Limb (tissue), 2 donors: ENCODE data around the gene FBXL17.
"Not testable (repeated sequence)": the region's sequence is repeated elsewhere in the genome, so short reads cannot be mapped to it uniquely, and the experiment has no call there.

Experiments used
- DNase-seq, 2 donors: peaks; one replicate each; pipeline ENCODE4 v3.0.0-alpha.2; 2016; ENCODE audit errors: extremely low spot score in 2 of 2

FBXL17 gene

DNA sequence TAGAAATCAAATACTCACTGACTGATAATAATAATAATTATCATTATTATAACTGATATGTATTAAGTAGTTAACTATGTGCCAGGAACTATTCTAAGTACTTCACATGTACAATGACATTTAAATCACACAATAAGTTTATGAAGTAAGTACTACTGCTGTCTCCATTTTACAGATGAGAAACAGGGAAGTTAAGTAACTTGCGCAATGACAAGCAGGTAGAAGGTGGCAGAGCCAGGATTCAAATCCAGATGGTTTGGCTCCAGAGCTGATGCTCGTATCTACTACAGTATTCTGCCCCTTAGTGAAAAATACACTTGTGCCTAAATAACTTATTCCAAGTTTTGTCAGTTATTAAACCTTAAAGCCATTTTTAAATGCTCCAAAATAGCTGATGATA, 217.3 kb downstream of the FBXL17 start:
- no peak for DNase-seq

DNA sequence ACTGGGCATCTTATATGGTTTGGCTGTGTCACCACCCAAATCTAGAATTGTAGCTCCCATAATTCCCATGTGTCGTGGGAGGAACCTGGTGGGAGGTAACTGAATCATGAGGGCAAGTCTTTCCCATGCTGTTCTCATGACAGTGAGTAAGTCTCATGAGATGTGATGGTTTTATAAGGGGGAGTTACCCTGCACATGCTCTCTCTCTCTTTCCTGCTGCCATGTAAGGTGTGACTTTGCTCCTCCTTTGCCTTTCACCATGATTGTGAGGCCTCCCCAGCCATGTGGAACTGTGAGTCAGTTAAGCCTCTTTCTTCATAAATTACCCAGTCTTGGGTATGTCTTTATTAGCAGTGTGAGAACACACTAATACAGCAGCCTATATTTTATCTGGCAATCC, 229.0 kb downstream of the FBXL17 start:
- DNase-seq, result not testable (repeated sequence)

DNA sequence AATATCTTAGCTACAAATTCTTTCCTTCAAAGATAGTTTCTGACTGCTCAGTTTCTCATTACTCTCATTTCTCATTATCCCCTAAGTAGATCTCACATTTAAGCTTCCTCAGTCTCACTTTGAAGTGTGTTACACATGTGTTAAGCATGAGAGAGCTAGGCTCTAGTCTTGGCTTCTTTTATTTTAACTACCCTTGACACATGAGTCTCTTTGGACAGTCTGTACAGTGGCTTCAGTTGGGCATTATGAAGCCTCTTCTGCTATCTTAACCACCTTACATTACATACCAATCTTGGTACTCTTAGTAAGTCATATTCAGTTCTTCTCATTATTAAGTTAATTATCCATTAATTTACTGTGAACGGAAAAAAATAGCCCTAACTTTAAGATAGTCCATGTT, 232.5 kb downstream of the FBXL17 start:
- no peak for DNase-seq

DNA sequence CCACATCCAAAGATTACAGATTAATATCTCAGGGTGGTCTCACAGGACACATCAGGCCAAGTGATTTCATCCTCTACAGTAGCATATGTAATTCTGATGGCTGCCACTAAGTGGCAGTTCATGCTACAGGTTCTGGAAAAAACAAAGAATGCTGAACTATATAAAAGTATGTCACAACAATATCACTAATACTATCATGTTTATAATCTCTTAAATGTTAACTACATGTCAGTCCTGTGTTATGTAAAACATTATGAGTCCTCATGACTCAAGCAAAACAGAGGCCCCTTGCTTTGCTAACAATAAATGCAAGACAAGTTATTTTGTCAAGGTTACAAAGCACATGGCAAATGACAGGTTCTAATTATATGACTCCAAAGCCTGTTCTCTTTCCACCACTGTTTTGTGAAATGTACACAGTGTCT, 233.2 kb downstream of the FBXL17 start:
- DNase-seq, result peak in 1 of 2 donors; percentile 18

DNA sequence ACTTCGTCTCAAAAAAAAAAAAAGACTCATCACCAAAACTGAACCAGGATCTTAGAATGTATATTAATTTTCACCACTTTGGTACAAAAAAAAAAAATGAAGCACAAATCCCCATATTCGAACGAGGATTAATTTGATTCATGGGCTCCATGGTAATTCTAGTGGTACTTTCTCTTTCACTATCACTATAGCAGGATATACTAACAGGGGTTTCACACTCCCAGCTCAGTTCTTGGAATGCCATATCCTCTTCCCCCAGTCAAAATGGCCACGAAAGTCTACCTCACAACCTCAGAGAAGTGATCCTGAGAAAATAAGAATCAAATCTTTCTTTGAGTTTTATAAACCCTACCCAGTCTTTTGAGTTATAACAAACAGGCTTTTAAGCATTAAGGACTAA, 235.7 kb downstream of the FBXL17 start:
- no peak for DNase-seq

DNA sequence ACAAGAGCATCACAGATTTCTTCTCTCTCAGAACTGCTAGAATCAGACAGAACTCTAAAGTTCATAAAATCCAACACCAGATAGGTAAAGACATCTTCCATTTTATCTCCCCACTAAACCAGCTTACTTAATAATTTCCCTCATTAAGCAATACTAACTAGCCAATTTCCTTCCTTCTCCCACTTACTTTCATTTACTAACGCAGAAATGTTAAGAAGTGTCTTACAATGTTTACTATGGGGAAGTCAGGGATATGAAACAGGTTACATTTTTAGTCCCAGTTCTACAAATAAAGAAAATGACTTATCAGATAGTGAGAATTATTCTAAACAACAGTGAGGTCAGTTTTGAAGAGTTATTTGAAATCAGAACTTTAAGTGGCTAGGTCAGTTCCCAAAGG, 236.5 kb downstream of the FBXL17 start:
- no peak for DNase-seq

DNA sequence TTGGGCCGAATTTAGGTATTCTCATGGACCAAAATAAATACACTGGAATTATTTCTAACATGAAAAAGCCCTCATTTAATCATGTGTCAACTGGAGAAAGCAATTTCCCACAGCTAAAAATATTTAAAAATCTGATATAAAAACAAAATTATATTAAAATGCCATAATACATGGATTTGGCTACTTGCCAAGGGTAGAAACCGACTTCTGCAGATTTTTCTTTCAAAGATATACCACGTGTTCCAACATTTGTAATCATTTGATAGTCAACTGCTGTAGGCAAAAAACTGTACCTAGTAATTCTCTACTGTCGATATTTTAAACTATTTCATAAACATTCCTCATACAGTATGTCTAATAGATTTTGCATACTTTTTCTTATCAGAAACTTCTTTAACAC, 237.6 kb downstream of the FBXL17 start:
- DNase-seq, result no peak

DNA sequence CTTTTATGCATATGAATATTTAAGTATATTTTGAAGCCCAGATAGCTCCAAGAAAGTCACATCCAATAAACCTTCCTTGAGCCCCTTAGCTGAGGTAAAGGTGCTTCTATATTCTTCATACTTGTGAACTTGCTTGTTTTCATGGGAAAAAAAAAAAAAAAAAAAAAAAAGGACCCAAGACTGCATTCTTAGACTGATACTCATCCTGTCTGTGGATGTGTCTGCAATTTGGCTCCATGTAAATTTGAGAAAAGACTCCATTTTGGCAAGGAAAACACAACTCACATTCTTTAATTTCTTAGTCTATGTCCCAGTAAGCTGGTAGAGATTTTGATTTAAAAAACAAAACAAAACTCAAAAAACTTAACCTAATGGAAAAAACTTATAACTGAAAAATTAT, 238.3 kb downstream of the FBXL17 start:
- DNase-seq, result no peak

DNA sequence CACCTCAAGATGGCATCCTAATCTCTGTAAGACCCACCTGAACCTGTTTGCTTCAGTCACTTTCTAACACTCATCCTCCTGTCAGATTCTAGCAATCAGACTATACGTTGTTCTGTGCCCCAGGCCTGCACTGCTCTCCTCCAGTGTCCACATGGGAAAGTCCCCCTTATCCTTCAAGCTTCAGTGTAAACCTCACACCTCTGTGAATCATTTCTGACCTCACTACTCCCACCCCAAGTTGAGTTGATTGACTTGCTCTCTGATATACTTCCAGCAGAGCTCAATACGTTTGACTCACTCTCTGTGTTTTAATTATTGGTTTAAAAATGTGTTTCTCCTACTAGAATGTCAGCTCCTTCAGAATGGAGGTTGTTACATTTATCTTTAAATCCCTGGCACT, 240.2 kb downstream of the FBXL17 start:
- no peak for DNase-seq

DNA sequence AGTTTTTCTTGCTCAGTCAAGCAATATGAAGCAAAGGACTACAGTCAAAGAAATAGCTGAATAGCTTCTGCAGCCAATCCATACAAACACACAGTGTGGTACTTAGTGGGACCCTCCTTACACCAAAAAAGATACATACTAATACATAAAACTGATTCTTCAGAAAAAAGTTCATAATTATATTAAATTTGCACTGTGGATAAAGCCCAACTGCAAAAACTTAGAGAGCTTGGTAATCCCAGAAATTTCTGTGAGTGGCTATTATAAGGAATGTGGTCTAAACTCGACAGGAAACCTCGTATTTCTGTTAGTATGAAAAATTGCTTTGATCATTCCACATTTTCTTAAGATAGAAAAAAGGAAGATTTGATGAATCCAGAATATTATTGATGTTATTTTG, 245.4 kb downstream of the FBXL17 start:
- DNase-seq, result no peak

DNA sequence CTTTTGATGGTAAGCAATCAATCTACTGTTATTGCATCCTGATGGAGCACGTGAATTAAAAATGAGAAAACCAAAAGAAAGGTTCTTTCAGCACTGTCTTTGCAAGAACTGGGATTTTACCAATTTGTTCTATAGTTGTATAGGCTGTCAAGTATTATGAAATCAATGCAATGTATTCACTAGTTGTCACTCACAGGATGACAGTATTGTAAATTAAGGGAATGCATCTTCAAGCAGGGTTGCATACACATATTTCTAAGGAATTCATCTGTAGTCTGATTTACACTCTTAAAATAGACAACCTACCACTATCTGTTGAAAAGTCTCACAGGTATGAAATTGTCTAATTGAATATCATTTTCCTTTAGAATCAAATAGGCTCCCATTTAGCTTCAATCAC, 252.8 kb downstream of the FBXL17 start:
- no peak for DNase-seq

DNA sequence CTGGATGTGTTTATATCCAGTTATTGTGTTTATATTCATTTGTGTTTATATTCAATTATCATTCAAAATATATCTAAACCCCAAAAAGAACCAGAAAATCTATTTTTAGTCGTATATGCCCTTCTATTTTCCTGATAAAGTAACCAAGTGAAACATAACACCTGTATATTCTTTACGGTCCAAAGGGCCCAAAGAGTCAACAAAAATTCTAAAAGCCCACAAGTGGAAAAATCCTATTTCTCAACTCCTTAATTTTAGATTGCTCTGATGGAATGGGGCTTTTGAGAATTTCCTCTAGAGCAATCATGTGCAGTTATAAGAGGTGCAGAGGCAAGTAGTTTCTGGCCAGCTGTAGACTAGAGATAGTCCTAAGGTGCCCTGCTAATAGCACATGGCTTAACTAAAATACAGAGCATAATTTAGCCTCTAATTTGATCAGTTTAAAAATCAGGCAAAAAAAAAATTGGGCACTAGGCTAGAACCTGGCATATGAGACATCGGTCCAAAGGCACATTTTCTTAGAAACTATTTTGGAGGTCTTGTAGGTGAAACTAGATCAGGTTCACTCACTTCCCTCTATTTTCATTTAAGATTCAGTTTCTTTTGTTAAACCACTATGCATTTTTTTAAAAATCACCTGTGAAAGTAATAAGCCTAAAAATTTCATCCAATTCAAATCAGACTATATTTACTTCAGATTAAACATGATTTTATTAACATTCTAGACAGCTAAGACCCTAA, 256.0 kb downstream of the FBXL17 start:
- DNase-seq, result no peak

DNA sequence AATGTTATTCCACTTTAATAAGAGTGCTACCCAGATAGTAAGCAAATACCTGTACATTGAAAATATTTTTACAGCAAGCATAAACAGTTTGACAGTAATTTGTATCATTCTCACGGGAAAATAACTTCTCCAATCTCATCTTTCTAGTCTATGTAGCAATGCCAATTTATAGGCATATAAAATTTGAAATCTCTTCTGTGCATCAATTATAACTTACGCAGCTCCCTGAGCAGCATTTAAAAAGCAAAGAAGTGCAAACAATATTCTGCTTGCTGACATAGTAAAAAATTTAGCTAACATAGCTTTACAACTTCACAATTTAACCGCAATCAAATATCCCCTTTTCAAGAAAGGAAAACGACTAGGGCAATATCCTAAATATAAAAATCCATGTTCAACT, 257.3 kb downstream of the FBXL17 start:
- no peak for DNase-seq

DNA sequence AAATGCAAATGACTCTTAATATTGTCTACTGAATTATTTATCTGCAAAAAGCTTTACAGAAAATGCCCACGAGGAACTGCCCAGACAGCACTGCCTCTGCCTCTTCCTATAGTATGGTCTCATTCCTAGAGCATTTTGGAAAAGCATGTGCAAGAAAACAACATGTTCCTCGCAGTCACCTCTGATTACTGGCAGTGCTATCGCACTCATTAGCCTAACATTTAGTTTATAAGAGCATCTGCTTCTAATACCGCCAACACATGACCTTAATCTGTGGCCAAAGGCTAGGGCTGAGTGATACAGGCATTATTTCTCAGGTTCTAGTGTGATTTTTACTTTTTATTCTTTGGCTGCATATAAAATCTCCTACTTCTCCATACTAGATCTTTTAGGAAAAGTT, 259.2 kb downstream of the FBXL17 start:
- no peak for DNase-seq

DNA sequence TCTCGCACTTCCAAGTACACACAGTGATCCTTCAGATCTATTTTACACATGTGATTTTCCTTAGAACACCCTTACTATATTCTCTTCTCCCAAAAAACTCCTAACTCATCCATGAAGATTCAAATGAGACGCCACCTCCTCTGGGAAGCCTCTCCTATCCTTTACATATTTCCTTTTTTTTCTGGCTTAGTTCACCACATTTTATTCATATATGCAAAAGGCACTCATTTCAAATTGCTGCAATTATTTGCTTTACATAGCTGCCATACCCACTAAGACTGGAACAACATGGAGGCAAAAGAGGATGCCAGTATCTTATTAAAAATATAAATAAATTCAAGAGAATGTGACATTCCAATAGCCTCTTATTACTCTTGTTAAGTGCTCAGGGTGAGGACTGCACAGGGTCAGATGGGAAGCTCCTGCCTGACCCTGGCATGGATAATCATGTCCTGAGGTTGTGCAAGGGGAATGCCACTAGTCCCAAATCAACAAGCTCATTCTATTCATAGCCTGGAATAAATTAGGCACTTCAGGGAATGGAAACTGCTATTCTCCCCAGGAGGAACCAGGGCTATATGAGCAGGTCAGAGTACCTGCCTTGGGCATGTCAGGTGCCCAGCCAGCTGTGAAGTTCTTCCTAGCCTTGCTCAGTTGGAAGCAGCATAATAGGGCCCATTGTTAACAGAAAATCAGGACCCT, 262.9 kb downstream of the FBXL17 start:
- no peak for DNase-seq

DNA sequence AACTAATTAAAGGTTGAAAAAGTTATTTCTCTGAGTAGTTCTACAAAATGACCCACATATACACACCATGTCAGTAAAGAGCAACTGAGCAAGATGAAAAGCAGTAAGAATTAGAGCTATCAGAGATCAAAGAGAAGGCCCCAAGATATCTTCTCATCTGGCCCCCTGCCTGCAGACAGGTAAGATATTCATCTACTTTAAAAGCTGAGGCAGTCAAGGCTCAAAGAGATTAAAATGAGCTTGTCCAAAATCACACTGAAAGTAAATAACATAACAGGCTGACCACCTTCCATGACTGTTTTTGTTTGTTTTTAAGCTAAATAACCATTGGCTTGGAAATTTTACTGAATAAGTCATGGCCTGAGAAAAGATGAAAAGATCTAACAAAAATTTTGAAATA, 266.2 kb downstream of the FBXL17 start:
- no peak for DNase-seq

DNA sequence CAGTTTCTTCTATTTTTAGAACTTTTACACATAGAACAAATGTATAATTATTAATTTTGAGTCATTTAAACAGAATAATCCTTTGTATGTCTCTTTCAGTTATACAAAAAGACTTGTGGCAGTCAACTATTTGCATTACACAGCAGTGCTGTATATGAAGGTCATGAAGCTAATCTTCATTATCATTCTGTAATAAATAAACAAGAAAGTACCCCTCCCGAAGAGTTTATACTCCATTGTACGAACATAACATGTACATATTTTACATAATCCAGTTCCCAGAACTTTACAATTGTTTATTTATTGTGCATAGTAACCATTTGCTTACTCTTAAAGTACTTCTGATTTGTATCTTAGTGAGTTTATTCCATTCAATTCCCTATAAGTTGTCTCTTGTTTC, 267.9 kb downstream of the FBXL17 start:
- no peak for DNase-seq

DNA sequence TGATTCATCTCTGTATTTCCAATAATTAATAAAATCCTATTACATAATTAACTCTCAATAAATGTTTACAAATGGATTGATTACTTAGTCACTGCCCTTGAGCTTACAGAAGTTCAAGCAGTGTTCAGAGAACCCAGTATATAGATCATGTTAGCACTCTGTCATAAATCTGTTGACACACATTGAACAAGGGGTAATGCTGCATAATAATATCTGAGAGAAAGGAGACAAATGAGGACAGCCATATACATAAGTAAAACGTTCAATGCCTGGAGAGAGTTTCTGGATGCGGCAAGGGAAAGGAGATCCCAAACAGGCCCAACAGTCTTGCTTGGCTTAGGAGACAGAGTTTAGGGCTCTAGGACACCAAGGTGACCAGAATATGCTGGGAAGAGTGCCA, 270.2 kb downstream of the FBXL17 start:
- no peak for DNase-seq

DNA sequence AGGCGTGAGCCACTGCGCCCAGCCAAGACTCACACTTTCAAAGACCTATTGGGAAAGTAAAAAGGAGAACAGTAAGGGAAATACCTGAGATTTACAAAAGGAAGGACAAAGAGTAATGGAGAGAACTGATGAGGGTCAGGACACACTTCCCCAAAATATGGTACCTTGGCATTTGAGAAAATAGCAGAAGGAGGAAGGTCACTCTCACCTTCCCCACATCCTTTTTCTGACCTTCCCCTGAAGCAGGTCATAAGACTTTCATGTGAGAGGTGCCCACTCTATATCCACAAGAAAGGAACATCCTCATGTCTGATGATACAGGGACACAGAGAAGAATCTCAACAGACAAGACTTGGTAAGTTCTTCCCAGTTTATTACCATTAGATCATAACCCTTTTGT, 272.8 kb downstream of the FBXL17 start:
- DNase-seq, result no peak

DNA sequence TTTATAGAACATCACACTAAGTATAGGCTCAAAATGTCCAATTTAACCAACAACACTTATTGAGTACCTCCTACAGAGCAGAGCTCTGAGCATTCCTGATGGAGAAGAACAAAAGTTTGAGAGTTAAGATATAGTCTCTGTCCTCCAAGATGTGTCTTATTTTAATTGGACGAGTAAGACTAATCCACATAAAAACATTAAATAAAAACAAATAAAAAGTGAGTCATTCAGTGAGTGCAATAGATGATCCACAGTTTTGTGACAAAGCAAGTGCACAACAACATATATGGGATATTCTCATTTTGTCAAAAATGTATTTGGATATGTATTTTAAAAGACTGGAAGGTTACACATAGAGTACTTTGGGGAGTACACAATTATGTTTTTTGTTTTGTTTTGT, 277.4 kb downstream of the FBXL17 start:
- no peak for DNase-seq

DNA sequence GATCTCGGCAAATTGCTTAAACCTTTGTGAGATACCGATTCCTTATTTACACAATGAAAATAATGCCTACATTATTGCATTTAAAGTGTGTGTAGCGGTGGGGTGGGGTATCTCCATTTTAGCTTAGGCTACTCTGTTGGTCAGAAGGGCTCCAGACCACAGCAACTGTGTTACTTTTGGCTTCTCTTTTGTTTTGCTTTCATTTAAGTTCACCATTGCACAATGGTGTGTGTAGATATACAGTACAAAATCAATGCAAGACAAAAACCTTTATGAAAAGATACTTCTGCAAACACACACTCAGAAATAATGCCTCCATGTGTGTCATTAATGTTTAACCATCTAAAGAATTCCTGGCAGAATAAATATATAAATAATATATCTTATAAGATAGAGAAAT, 279.4 kb downstream of the FBXL17 start:
- no peak for DNase-seq

DNA sequence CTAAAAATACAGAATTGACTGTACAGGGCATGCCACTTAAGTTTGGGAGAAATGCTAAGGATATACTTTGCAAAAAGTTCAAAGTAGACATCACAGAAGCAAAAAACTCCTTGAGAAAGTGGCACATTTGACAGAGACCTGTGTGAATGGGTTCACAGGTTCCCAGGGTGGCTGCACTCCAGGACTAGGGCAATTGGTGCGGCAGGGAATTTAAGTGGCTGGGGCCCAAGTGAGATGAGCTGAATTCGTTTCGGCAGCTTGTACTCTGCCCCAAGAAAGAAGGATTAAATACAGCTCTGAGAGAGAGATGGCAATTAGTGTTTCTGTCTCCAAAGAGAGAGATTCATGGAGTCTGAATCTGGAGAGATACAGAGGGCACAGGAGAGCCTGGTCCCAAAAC, 280.1 kb downstream of the FBXL17 start:
- no peak for DNase-seq

DNA sequence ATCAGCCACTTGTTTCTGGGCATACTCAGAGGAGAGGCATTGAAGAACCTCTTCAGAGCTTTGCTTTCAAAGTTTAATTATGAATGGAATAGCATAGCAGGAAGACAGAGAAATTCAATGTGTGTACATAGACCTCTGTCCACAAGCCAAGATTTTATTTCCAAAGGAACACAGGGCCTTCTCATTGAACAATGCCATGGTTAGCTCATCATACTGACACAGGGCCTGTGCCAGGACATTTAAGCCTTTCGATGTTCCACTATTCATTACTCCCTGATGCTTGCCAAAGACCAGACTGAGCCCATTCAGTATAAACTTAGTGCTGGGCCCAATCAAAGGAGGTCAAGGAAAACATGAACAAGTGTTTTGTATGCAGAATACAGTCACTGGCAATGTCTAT, 280.8 kb downstream of the FBXL17 start:
- peak in 1 of 2 donors; percentile 51 for DNase-seq
